GM13977 (cell line): Measurements from ENCODE around the gene PLB1.

Source experiments
- DNase-seq: peaks from one replicate; pipeline ENCODE4 v3.0.0; 2012; ENCODE audit warnings: low spot score
- CTCF ChIP-seq: IDR thresholded peaks from 2 replicates; pipeline ENCODE4 v1.5.1; 2012; ENCODE audit warnings: mild to moderate bottlenecking, control low read depth; ENCODE audit not compliant: insufficient read depth; ENCODE audit errors: extremely low read depth, missing control alignments
- in situ Hi-C: fragments of 300-500 bp; cut with MboI; formaldehyde crosslinking; loops from one replicate; pipeline ENCODE4 v1.12.0; 2022; ENCODE audit warnings: low sequenced_read_pairs, low pct_unique_long_range_greater_than_20kb, mixed read lengths, inconsistent platforms; ENCODE audit not compliant: unreplicated experiment

PLB1 gene

GRCh38 chr2:28568533-28568932, 72.7 kb downstream of the PLB1 start:
- TF ChIP-seq CTCF, result no peak
- in situ Hi-C loops, result no loop called here

GRCh38 chr2:28570431-28570830, 74.6 kb downstream of the PLB1 start:
- no peak for DNase-seq
- in situ Hi-C loops, result no loop called here
- no peak for TF ChIP-seq CTCF

More at GRCh38 chr2:28568533-28568932, 72.7 kb downstream of the PLB1 start:
- no peak for DNase-seq

GRCh38 chr2:28576714-28577113, 80.9 kb downstream of the PLB1 start:
- no peak for DNase-seq
- TF ChIP-seq CTCF, result no peak
- in situ Hi-C loops, result no loop called here

- in situ Hi-C loops, result no loop called here
- no peak for DNase-seq
- no peak for TF ChIP-seq CTCF
Measured at GRCh38 chr2:28577791-28578680, 82.2 kb downstream of the PLB1 start.

GRCh38 chr2:28578774-28579173, 82.9 kb downstream of the PLB1 start:
- no peak for DNase-seq
- no peak for TF ChIP-seq CTCF
- in situ Hi-C loops, result no loop called here

- in situ Hi-C loops, result no loop called here
- DNase-seq, result no peak
- no peak for TF ChIP-seq CTCF
Measured at GRCh38 chr2:28579606-28580005, 83.7 kb downstream of the PLB1 start.
